AG04450 (cell line): ENCODE results near the gene RAB11FIP4. TPM values are rescaled to one million over a fixed set of nuclear protein-coding genes. Genes with fewer than 3 reads are reported as not detected.
A peak's percentile ranks its signal among the peaks of the same experiment; 100 is the strongest.

Source experiments
- CTCF ChIA-PET: fragments of 300-600, 350-600 bp; formaldehyde crosslinking; extraction: SDS; loops from one replicate; lab custom pipeline; 2022; ENCODE audit warnings: antibody characterized with exemption, inconsistent platforms; lab: Charles Lee
- POLR2A ChIA-PET: fragments of 350-600 bp; formaldehyde crosslinking; extraction: SDS; loops from one replicate; lab custom pipeline; 2021; ENCODE audit warnings: antibody characterized with exemption, inconsistent platforms; lab: Yijun Ruan, JAX
- DNase-seq: peaks from one replicate; pipeline ENCODE4 v3.0.0-alpha.2; 2011; ENCODE audit warnings: low read depth, low spot score
- H3K27ac ChIP-seq: one replicate; pipeline ENCODE4 v1.5.1; 2012; ENCODE audit warnings: low read depth, low read length, control low read depth
- H3K27me3 ChIP-seq: one replicate; pipeline ENCODE4 v1.6.0; 2012; ENCODE audit warnings: low read length; ENCODE audit not compliant: control insufficient read depth, insufficient read depth
- H3K4me3 ChIP-seq: 2 replicates; pipeline ENCODE4 v1.5.1; 2011; ENCODE audit warnings: mild to moderate bottlenecking, low read depth, low read length, control low read depth
- H3K9me3 ChIP-seq: 2 replicates; pipeline ENCODE4 v1.5.1; 2012; ENCODE audit warnings: low read length; ENCODE audit not compliant: control insufficient read depth, insufficient read depth
- CTCF ChIP-seq: IDR thresholded peaks from 2 replicates; pipeline ENCODE4 v1.5.1; 2011; ENCODE audit warnings: low read depth, low read length, control low read depth, inconsistent platforms
- polyA plus RNA-seq: library from polyadenylated mRNA; depleted of rRNA; stranded (reverse); fragments of >200 nt; gene quantifications from 2 replicates; pipeline ENCODE4 v1.2.3, GENCODE V29; 2011

RAB11FIP4 gene
- polyA plus RNA-seq, 1 experiment: 0.58 TPM

GRCh38 chr17:31481783-31482081 is 90.3 kb downstream of the RAB11FIP4 start:
- TF ChIP-seq CTCF: no peak
- ChIA-PET CTCF (no interaction called here), POLR2A (no interaction called here)
- DNase-seq: no peak
- Histone ChIP-seq H3K9me3 (no peaks in the 10 kb centered on the region), H3K27ac (no peak overlapping the region), H3K4me3 (no peak overlapping the region), H3K27me3 (peaks cover 58% of the 10 kb centered on the region)

GRCh38 chr17:31484821-31485220 is 93.3 kb downstream of the RAB11FIP4 start:
- POLR2A ChIA-PET: no interaction called here
- CTCF ChIA-PET: no interaction called here
- Histone ChIP-seq H3K27me3 (peaks cover 62% of the 10 kb centered on the region), H3K4me3 (no peak overlapping the region), H3K9me3 (no peaks in the 10 kb centered on the region; the same call in 1 of the 2 replicates), H3K27ac (no peak overlapping the region)
- TF ChIP-seq CTCF: no peak
- DNase-seq: no peak

GRCh38 chr17:31486351-31487062 is 95.0 kb downstream of the RAB11FIP4 start:
- Histone ChIP-seq H3K27me3 (peaks cover 69% of the 10 kb centered on the region), H3K27ac (no peak overlapping the region), H3K4me3 (no peak overlapping the region), H3K9me3 (no peaks in the 10 kb centered on the region; the same call in 1 of the 2 replicates)
- CTCF ChIA-PET: no interaction called here
- DNase-seq: no peak
- TF ChIP-seq CTCF: no peak
- POLR2A ChIA-PET: no interaction called here

- no peaks in the 10 kb centered on the region; the same call in 1 of the 2 replicates for H3K9me3 ChIP-seq
- peak overlapping the region; percentile 38; the same call in 1 of the 2 replicates for H3K4me3 ChIP-seq
- no peak overlapping the region for H3K27ac ChIP-seq
- DNase-seq: no peak
- peaks cover 70% of the 10 kb centered on the region for H3K27me3 ChIP-seq
- POLR2A ChIA-PET: no interaction called here
- TF ChIP-seq CTCF: no peak
- CTCF ChIA-PET: no interaction called here
Measured at GRCh38 chr17:31487063-31487647, 95.7 kb downstream of the RAB11FIP4 start.

- CTCF ChIA-PET: no interaction called here
- no peak for DNase-seq
- Histone ChIP-seq H3K4me3 (peak overlapping the region; percentile 38; the same call in 1 of the 2 replicates), H3K27ac (no peak overlapping the region), H3K27me3 (peaks cover 74% of the 10 kb centered on the region), H3K9me3 (no peaks in the 10 kb centered on the region; the same call in 1 of the 2 replicates)
- POLR2A ChIA-PET: no interaction called here
- no peak for TF ChIP-seq CTCF
Measured at GRCh38 chr17:31487648-31488263, 96.3 kb downstream of the RAB11FIP4 start.
